K562 treated with DMSO at 1 percent for 48 hours (cell line): ENCODE data around the gene ERGIC2. TPM values are rescaled to one million over a fixed set of nuclear protein-coding genes. Genes with fewer than 3 reads are reported as not detected.

Experiments used
- total RNA-seq: library from RNA; unstranded; fragments of 300-600 nt; gene quantifications from 2 replicates; pipeline ENCODE4 v1.2.3, GENCODE V29; 2022; ENCODE audit warnings: low replicate concordance; ENCODE audit errors: extremely low read depth

ERGIC2 gene, protein sequence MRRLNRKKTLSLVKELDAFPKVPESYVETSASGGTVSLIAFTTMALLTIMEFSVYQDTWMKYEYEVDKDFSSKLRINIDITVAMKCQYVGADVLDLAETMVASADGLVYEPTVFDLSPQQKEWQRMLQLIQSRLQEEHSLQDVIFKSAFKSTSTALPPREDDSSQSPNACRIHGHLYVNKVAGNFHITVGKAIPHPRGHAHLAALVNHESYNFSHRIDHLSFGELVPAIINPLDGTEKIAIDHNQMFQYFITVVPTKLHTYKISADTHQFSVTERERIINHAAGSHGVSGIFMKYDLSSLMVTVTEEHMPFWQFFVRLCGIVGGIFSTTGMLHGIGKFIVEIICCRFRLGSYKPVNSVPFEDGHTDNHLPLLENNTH
- not detected in 2 replicates for total RNA-seq

DNA sequence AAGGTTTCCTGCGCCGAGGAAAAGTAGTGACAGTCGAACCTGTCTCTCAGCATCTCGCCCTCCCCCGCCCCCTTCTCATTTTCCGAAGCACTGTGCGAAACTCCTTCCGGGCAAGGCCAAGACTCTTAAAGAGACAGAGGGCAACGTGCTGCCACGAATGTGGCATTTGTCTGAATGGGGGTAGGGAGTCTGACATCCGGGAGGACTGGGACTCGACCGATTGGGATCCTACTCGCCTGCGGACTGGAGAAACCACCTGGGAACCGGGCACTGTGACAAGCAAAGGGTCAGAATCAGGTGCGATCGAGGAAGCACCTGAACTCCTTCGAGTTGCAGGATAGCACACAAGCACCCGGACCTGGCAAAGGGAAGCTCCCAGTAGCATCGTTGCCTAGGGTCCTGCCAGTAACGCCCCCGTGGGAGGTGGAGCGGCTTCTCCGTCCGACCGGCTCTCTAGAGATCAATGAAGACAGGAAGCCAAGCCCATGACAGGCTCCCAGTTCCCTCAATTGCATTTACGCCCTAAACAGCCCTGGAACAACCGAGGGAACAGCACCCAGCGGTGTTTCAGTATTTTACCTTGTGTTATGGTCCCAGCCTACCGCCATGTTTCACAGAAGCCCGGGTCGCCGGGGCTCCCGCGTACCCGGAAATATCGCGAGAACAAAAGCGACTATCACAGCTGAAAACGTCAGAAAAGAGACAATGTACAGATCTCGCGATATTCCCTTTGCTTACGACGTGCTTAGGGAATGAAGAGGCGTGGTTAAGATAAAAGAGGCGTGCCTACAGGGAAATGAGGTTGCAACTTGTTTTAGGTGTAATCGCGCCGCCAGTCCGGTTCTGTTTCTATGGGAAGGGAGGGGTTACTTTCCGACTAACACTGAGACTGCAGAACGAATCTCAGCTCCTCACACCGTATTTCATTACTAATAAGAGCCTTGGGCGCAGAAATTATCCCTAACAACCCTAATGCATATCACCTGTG, at the start of gene ERGIC2:
Gene ERGIC2, minus strand, starts transcription at position 637 of the 988 bp plus-strand sequence. CDS start 9,539 bp downstream, outside the sequence.

Other genes with a start within 250 kb of the ERGIC2 start
- gene FAR2, start 231.9 kb downstream of the ERGIC2 start, total RNA-seq: not detected in 2 replicates
- gene OVCH1, start 116.5 kb upstream of the ERGIC2 start, total RNA-seq: not detected in 2 replicates